ENCODE results near the gene SLC6A19. TPM values are rescaled to one million over a fixed set of nuclear protein-coding genes. Genes with fewer than 3 reads are reported as not detected.

SLC6A19 gene
- total and polyA plus RNA-seq, 2 donors (not counting 1 experiment from before 2014, with no cell fraction given), result not detected

DNA sequence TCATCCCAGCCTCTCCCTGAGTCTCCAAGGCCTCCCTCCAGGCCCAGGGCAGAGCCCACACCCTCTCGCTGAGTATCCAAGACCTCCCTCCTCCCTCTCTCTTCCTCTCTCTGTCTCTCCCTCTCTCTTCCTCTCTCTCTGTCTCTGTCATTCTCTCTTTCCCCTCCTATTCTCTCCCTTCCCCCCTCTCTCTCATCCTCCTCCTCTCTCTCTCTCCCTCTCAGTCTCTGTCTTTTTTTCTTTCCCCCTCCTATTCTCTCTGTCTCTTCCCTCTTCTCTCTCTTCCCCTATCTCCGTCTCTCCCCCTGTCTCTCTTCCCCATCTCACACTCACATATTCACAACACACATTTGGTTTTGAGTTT lies 8.1 kb downstream of the SLC6A19 start:
- Histone ChIP-seq H3K9ac (ENCODE audit: low read length) (no peak overlapping the region), H3K27ac (ENCODE audit: low read length in 2 of 2) (no peak overlapping the region), H4K20me1 (ENCODE audit: control insufficient read depth, insufficient read depth, low read length, poor library complexity, severe bottlenecking) (no peaks in the 10 kb centered on the region), H3K27me3 (replicated peaks in 1 of 4; ENCODE audit: control extremely low read depth in 1 of 4, control insufficient read depth in 3 of 4, insufficient read depth in 4 of 4, low read length in 3 of 4) (no peaks in the 10 kb centered on the region), H3K79me2 (ENCODE audit: control insufficient read depth, insufficient read depth, low read length) (no peaks in the 10 kb centered on the region), H3K4me3 (ENCODE audit: control extremely low read depth in 1 of 5, extremely low read depth in 1 of 5, insufficient read depth in 1 of 5, low read depth in 2 of 5, low read length in 4 of 5) (no peak overlapping the region), H3K4me1 (ENCODE audit: control insufficient read depth in 2 of 2, insufficient read depth in 2 of 2, low read length in 2 of 2) (no peaks in the 10 kb centered on the region), H3K9me3 (ENCODE audit: control extremely low read depth in 1 of 3, control insufficient read depth in 2 of 3, insufficient read depth in 1 of 3, low read length in 2 of 3) (peaks cover 0 to 13% (median 0%) of the 10 kb centered on the region in 3 donors), H3K36me3 (replicated peaks in 1 of 2; ENCODE audit: control extremely low read depth in 1 of 2, control insufficient read depth in 1 of 2, extremely low read depth in 1 of 2, insufficient read depth in 2 of 2, low read length in 1 of 2) (no peaks in the 10 kb centered on the region), H3K4me2 (replicated peaks; ENCODE audit: low read depth, low read length, poor library complexity, severe bottlenecking) (no peak overlapping the region), H2AFZ (ENCODE audit: insufficient read depth, low read depth, low read length, poor library complexity, severe bottlenecking) (no peak overlapping the region)
- H3K27me3 Mint-ChIP-seq, result peaks cover 8% of the 10 kb centered on the region
- H3K4me1 Mint-ChIP-seq, result no peaks in the 10 kb centered on the region
- POLR2A ChIA-PET, result no interaction called here
- H3K27ac Mint-ChIP-seq, result no peak overlapping the region
- ATAC-seq (ENCODE audit: low read depth) (no peak), DNase-seq (no peak)
- TF ChIP-seq EZH2 (IDR thresholded peaks at IDR 0.05; ENCODE audit: borderline replicate concordance, insufficient read depth, low read depth, low read length, poor library complexity, severe bottlenecking), result no peak
- TF ChIP-seq, protein P1, sequence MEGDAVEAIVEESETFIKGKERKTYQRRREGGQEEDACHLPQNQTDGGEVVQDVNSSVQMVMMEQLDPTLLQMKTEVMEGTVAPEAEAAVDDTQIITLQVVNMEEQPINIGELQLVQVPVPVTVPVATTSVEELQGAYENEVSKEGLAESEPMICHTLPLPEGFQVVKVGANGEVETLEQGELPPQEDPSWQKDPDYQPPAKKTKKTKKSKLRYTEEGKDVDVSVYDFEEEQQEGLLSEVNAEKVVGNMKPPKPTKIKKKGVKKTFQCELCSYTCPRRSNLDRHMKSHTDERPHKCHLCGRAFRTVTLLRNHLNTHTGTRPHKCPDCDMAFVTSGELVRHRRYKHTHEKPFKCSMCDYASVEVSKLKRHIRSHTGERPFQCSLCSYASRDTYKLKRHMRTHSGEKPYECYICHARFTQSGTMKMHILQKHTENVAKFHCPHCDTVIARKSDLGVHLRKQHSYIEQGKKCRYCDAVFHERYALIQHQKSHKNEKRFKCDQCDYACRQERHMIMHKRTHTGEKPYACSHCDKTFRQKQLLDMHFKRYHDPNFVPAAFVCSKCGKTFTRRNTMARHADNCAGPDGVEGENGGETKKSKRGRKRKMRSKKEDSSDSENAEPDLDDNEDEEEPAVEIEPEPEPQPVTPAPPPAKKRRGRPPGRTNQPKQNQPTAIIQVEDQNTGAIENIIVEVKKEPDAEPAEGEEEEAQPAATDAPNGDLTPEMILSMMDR (IDR thresholded peaks at IDR 0.05), result no peak
- H3K9me3 Mint-ChIP-seq (ENCODE audit: insufficient read depth), result no peaks in the 10 kb centered on the region
- H3K4me3 Mint-ChIP-seq, result no peak overlapping the region
- CTCF ChIA-PET, result no interaction called here
- 86% methylated on average over 2 of the region's 2 CpGs for WGBS (ENCODE audit: insufficient coverage)
- intact Hi-C loops (cut with micrococcal nuclease), result no loop called here

DNA sequence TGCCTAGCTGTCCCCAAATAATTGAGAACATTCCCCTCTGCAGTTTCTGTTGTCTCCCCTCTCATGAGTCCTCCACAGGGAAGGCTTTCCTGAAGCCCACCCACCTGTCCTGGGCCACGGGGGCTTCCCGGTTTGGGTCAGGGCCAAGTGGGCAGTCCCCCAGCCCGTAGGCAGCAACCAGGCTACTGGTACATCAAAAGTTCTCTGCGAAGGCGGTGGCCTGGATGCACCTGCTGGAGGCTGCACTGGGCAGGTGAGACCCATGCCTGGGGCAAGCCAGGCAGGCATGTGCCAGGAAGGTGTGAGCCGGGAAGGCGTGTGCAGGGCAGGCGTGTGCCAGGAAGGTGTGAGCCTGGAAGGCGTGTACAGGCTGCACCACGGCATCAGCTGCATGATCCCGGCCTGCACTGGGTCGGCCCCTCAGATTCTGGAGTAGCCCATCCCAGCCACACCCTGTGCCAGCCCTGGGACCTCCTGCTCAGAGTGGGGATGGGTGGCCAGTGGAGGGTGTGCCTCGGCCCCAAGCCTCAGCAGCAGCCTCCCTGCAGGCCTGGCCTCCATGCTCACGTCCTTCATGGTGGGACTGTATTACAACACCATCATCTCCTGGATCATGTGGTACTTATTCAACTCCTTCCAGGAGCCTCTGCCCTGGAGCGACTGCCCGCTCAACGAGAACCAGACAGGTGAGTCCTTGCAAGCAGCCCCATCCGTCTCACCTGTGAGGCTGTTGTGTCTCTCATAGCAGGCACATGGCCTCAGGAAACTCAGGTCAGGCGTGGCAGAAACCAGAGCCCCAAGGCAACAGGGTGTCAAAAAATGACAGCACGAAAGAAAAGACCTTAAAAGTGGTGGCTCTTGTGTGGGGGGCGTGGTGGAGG lies 8.7 kb downstream of the SLC6A19 start:
- Histone ChIP-seq H3K4me2 (replicated peaks; ENCODE audit: low read depth, low read length, poor library complexity, severe bottlenecking) (no peak overlapping the region), H3K9ac (ENCODE audit: low read length) (no peak overlapping the region), H3K9me3 (ENCODE audit: control extremely low read depth in 1 of 3, control insufficient read depth in 2 of 3, insufficient read depth in 1 of 3, low read length in 2 of 3) (peaks cover 0 to 14% (median 0%) of the 10 kb centered on the region in 3 donors), H3K27ac (ENCODE audit: low read length in 2 of 2) (no peak overlapping the region), H3K27me3 (replicated peaks in 1 of 4; ENCODE audit: control extremely low read depth in 1 of 4, control insufficient read depth in 3 of 4, insufficient read depth in 4 of 4, low read length in 3 of 4) (no peaks in the 10 kb centered on the region), H3K36me3 (replicated peaks in 1 of 2; ENCODE audit: control extremely low read depth in 1 of 2, control insufficient read depth in 1 of 2, extremely low read depth in 1 of 2, insufficient read depth in 2 of 2, low read length in 1 of 2) (no peaks in the 10 kb centered on the region), H2AFZ (ENCODE audit: insufficient read depth, low read depth, low read length, poor library complexity, severe bottlenecking) (no peak overlapping the region), H3K4me3 (ENCODE audit: control extremely low read depth in 1 of 5, extremely low read depth in 1 of 5, insufficient read depth in 1 of 5, low read depth in 2 of 5, low read length in 4 of 5) (no peak overlapping the region), H3K79me2 (ENCODE audit: control insufficient read depth, insufficient read depth, low read length) (no peaks in the 10 kb centered on the region), H4K20me1 (ENCODE audit: control insufficient read depth, insufficient read depth, low read length, poor library complexity, severe bottlenecking) (no peaks in the 10 kb centered on the region), H3K4me1 (ENCODE audit: control insufficient read depth in 2 of 2, insufficient read depth in 2 of 2, low read length in 2 of 2) (no peaks in the 10 kb centered on the region)
- Mint-ChIP-seq H3K4me3 (no peak overlapping the region), H3K27me3 (peaks cover 5% of the 10 kb centered on the region), H3K9me3 (ENCODE audit: insufficient read depth) (no peaks in the 10 kb centered on the region), H3K4me1 (no peaks in the 10 kb centered on the region), H3K27ac (no peak overlapping the region)
- TF ChIP-seq, protein P1 (IDR thresholded peaks at IDR 0.05), result no peak
- no peak for TF ChIP-seq EZH2 (IDR thresholded peaks at IDR 0.05; ENCODE audit: borderline replicate concordance, insufficient read depth, low read depth, low read length, poor library complexity, severe bottlenecking)
- ChIA-PET CTCF (no interaction called here), POLR2A (no interaction called here)
- no peak for DNase-seq
- ATAC-seq (ENCODE audit: low read depth), result no peak
- WGBS (ENCODE audit: insufficient coverage), result 92% methylated on average over 21 of the region's 21 CpGs
- intact Hi-C loops (cut with micrococcal nuclease), result no loop called here

All from B cell (primary cell).